ENCODE measurements around the gene PRMT7.

The PRMT7 gene

DNA sequence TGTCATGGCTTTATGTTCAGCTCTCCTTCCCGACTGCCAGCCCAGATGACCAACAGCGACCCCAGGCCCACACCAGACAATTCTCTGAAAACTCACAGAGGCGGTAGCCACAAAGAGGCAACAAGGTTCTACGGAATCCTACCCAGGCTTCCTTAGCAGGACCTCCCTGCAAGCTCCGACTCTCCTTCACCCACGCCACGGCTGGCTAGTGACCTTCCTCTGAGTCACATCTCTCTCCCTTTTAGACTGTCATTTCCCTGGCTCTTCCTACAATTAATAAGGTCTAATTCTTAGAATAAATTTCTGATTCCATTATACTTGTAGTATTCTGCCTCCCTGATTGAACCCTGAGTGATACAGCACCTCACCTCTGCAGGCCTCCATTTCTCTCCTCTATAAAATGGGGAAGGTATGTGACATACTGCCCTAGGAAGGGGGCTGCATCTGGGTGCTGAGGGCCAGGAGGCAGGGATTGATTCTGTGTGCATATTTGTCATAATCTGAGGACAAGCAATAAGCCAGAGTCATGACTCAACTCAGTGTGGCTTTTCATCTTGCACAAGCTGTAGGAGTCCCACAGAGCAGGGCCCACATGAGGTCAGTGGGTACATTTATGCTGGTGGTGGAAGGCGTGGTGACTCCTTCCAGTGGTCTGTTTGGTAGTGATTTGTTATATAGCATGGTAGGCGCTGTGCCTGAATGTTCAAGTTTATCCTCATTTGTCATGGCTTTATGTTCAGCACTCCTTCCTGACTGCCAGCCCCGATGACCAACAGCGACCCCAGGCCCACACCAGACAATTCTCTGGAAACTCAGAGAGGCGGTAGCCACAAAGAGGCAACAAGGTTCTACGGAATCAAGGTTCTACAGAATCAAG is 91.3 kb downstream of the PRMT7 start:
- no peaks in the 10 kb centered on the region for H3K36me3 ChIP-seq (ENCODE audit: insufficient read depth, low read length)
- no peaks in the 10 kb centered on the region for H3K27me3 ChIP-seq (ENCODE audit: insufficient read depth, low read length, poor library complexity, severe bottlenecking)
- H3K9ac ChIP-seq (ENCODE audit: low read depth, low read length, poor library complexity, severe bottlenecking): no peak overlapping the region
- no peaks in the 10 kb centered on the region for H3F3A ChIP-seq (ENCODE audit: low read depth)
- H3K9me2 ChIP-seq (replicated peaks; ENCODE audit: low read depth, low read length): no peaks in the 10 kb centered on the region
- H2AFZ ChIP-seq (ENCODE audit: low read length): no peak overlapping the region
- peaks cover 15% of the 10 kb centered on the region for H3K4me1 ChIP-seq (ENCODE audit: insufficient read depth, low read length, poor library complexity, severe bottlenecking)
- TF ChIP-seq, protein P1, sequence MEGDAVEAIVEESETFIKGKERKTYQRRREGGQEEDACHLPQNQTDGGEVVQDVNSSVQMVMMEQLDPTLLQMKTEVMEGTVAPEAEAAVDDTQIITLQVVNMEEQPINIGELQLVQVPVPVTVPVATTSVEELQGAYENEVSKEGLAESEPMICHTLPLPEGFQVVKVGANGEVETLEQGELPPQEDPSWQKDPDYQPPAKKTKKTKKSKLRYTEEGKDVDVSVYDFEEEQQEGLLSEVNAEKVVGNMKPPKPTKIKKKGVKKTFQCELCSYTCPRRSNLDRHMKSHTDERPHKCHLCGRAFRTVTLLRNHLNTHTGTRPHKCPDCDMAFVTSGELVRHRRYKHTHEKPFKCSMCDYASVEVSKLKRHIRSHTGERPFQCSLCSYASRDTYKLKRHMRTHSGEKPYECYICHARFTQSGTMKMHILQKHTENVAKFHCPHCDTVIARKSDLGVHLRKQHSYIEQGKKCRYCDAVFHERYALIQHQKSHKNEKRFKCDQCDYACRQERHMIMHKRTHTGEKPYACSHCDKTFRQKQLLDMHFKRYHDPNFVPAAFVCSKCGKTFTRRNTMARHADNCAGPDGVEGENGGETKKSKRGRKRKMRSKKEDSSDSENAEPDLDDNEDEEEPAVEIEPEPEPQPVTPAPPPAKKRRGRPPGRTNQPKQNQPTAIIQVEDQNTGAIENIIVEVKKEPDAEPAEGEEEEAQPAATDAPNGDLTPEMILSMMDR (conservative IDR thresholded peaks at IDR 0.05; ENCODE audit: low read length): no peak
- no peak for TF ChIP-seq EZH2phosphoT487 (IDR thresholded peaks at IDR 0.05; ENCODE audit: borderline replicate concordance)
- H3K9me3 ChIP-seq (ENCODE audit: insufficient read depth, low read depth, low read length): no peaks in the 10 kb centered on the region
- H3K79me2 ChIP-seq (ENCODE audit: insufficient read depth, low read length): no peaks in the 10 kb centered on the region
- no peak overlapping the region for H3K4me3 ChIP-seq (ENCODE audit: low read length, poor library complexity, severe bottlenecking)
- no peak overlapping the region for H3K4me2 ChIP-seq (ENCODE audit: low read depth, low read length, poor library complexity, severe bottlenecking)
- H4K20me1 ChIP-seq (ENCODE audit: insufficient read depth, low read length, poor library complexity, severe bottlenecking): no peaks in the 10 kb centered on the region

DNA sequence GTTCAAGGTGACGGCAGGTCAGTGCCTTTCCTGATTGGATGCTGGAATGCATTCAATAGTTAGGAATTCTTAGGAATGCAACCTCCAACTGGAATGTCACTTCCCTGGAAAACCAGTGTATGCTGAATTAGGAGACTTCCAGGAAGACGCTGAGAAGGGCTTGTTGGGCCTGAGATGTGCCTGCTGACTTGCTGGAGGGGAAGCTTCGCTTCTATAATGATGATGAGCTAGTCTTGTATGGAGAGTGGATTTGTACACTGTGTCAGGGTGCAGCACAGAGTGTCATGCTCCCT is 91.9 kb downstream of the PRMT7 start:
- H3F3A ChIP-seq (ENCODE audit: low read depth): no peaks in the 10 kb centered on the region
- no peaks in the 10 kb centered on the region for H3K9me3 ChIP-seq (ENCODE audit: insufficient read depth, low read depth, low read length)
- no peaks in the 10 kb centered on the region for H3K27me3 ChIP-seq (ENCODE audit: insufficient read depth, low read length, poor library complexity, severe bottlenecking)
- H3K9ac ChIP-seq (ENCODE audit: low read depth, low read length, poor library complexity, severe bottlenecking): no peak overlapping the region
- H2AFZ ChIP-seq (ENCODE audit: low read length): no peak overlapping the region
- no peak for TF ChIP-seq EZH2phosphoT487 (IDR thresholded peaks at IDR 0.05; ENCODE audit: borderline replicate concordance)
- TF ChIP-seq, protein P1 (conservative IDR thresholded peaks at IDR 0.05; ENCODE audit: low read length): no peak
- H3K9me2 ChIP-seq (replicated peaks; ENCODE audit: low read depth, low read length): no peaks in the 10 kb centered on the region
- no peaks in the 10 kb centered on the region for H3K36me3 ChIP-seq (ENCODE audit: insufficient read depth, low read length)
- no peaks in the 10 kb centered on the region for H4K20me1 ChIP-seq (ENCODE audit: insufficient read depth, low read length, poor library complexity, severe bottlenecking)
- H3K79me2 ChIP-seq (ENCODE audit: insufficient read depth, low read length): no peaks in the 10 kb centered on the region
- no peak overlapping the region for H3K4me3 ChIP-seq (ENCODE audit: low read length, poor library complexity, severe bottlenecking)
- H3K4me2 ChIP-seq (ENCODE audit: low read depth, low read length, poor library complexity, severe bottlenecking): no peak overlapping the region
- peaks cover 17% of the 10 kb centered on the region for H3K4me1 ChIP-seq (ENCODE audit: insufficient read depth, low read length, poor library complexity, severe bottlenecking)

DNA sequence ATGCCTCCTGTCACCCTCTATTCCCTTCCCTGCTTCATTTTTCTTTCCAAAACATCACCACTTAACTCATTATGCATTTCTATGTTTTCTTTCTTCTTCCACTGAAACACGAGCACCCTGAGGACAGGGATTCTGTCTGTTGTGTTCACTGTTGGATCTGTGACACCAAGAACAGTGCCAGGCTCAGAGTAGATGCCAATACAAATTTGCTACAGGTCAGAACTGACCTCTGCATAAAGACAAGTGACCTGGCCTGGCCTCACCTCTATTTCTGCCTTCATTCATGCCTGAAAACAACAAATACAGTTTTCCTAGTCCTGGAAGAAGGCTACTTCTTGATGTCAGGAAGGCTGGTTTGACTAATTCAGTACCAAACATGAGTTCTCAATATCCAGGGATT is 92.4 kb downstream of the PRMT7 start:
- Histone ChIP-seq H3K27me3 (ENCODE audit: insufficient read depth, low read length, poor library complexity, severe bottlenecking) (no peaks in the 10 kb centered on the region), H3K4me3 (ENCODE audit: low read length, poor library complexity, severe bottlenecking) (no peak overlapping the region), H3F3A (ENCODE audit: low read depth) (no peaks in the 10 kb centered on the region), H2AFZ (ENCODE audit: low read length) (no peak overlapping the region), H3K4me1 (ENCODE audit: insufficient read depth, low read length, poor library complexity, severe bottlenecking) (peaks cover 17% of the 10 kb centered on the region), H3K9me2 (replicated peaks; ENCODE audit: low read depth, low read length) (no peaks in the 10 kb centered on the region), H3K36me3 (ENCODE audit: insufficient read depth, low read length) (no peaks in the 10 kb centered on the region), H3K9ac (ENCODE audit: low read depth, low read length, poor library complexity, severe bottlenecking) (no peak overlapping the region), H3K4me2 (ENCODE audit: low read depth, low read length, poor library complexity, severe bottlenecking) (no peak overlapping the region), H3K9me3 (ENCODE audit: insufficient read depth, low read depth, low read length) (no peaks in the 10 kb centered on the region), H4K20me1 (ENCODE audit: insufficient read depth, low read length, poor library complexity, severe bottlenecking) (no peaks in the 10 kb centered on the region), H3K79me2 (ENCODE audit: insufficient read depth, low read length) (no peaks in the 10 kb centered on the region)
- TF ChIP-seq, protein P1 (conservative IDR thresholded peaks at IDR 0.05; ENCODE audit: low read length): no peak
- no peak for TF ChIP-seq EZH2phosphoT487 (IDR thresholded peaks at IDR 0.05; ENCODE audit: borderline replicate concordance)
